Karpas-422 (cell line): Measurements from ENCODE around the gene FAM20A. TPM values are rescaled to one million over a fixed set of nuclear protein-coding genes. Genes with fewer than 3 reads are reported as not detected.

ENCODE experiments used
- DNase-seq: peaks from one replicate; pipeline ENCODE4 v3.0.0-alpha.2; 2015
- H2AFZ ChIP-seq: fragments of 200-600 bp; sonication (generic); 2 replicates; pipeline ENCODE4 v1.6.1; 2014; ENCODE audit warnings: antibody characterized with exemption, low read length, mixed read lengths
- H3K27ac ChIP-seq: fragments of 200-600 bp; sonication (generic); 2 replicates; pipeline ENCODE4 v1.5.1; 2014; ENCODE audit warnings: mild to moderate bottlenecking, low read length, moderate library complexity
- H3K27me3 ChIP-seq: fragments of 200-600 bp; sonication (generic); 2 replicates; pipeline ENCODE4 v1.6.1; 2014; ENCODE audit warnings: low read length, mixed read lengths
- H3K36me3 ChIP-seq: fragments of 200-600 bp; sonication (generic); 2 replicates; pipeline ENCODE4 v1.6.1; 2014; ENCODE audit warnings: low read length, mixed read lengths; ENCODE audit not compliant: insufficient read depth
- H3K4me1 ChIP-seq: fragments of 200-600 bp; sonication (generic); 2 replicates; pipeline ENCODE4 v1.6.1; 2014; ENCODE audit warnings: mild to moderate bottlenecking, low read length, mixed read lengths
- H3K4me2 ChIP-seq: fragments of 200-600 bp; sonication (generic); 2 replicates; pipeline ENCODE4 v1.6.1; 2014; ENCODE audit warnings: low read length, low read depth, mild to moderate bottlenecking; ENCODE audit not compliant: poor library complexity, severe bottlenecking
- H3K4me3 ChIP-seq: fragments of 200-600 bp; sonication (generic); 2 replicates; pipeline ENCODE4 v1.5.1; 2014; ENCODE audit warnings: mild to moderate bottlenecking, antibody characterized with exemption, low read length, mixed read lengths
- H3K79me2 ChIP-seq: fragments of 200-600 bp; sonication (generic); 2 replicates; pipeline ENCODE4 v1.6.1; 2014; ENCODE audit warnings: mild to moderate bottlenecking, low read length, mixed read lengths
- H3K9ac ChIP-seq: fragments of 200-600 bp; sonication (generic); 2 replicates; pipeline ENCODE4 v1.6.0; 2014; ENCODE audit warnings: low read length
- H3K9me2 ChIP-seq: fragments of 200-600 bp; sonication (generic), shearing (Covaris generic); replicated peaks from 2 replicates; pipeline ENCODE4 v1.6.0; 2014; ENCODE audit warnings: mild to moderate bottlenecking, low read length, moderate library complexity; ENCODE audit not compliant: insufficient read depth
- H3K9me3 ChIP-seq: fragments of 300-700, 200-600 bp; sonication (generic); 2 replicates; pipeline ENCODE4 v1.6.1; 2014; ENCODE audit warnings: low read length, mixed read lengths
- H4K20me1 ChIP-seq: fragments of 200-600 bp; sonication (generic); 2 replicates; pipeline ENCODE4 v1.6.1; 2014; ENCODE audit warnings: mild to moderate bottlenecking, antibody characterized with exemption, low read length, low read depth; ENCODE audit not compliant: insufficient read depth
- total RNA-seq: library from RNA; depleted of rRNA; stranded (reverse); fragments of >200 nt; shearing (Covaris generic); gene quantifications from 2 replicates; pipeline ENCODE4 v1.2.3, GENCODE V29; 2014; ENCODE audit warnings: low replicate concordance

The FAM20A gene
- total RNA-seq, 1 experiment from 2014 or later: not detected

DNA sequence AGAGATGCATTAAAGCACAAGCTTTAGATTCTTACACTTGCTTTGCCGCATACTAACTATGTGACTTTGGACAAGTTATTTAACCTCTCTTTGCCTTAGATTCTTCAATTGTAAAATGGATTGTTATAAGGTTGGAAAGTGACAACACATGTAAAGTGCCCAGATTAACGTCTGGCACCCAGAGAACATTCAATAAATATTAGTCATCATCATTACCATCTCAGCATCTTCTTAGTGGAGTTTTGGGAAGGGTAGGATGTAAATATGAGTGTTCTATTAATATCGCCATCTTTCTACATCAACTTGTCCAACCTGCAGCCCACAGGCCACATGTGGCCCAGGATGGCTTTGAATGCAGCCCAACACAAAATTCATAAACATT lies 27.4 kb upstream of the FAM20A start:
- Histone ChIP-seq H2AFZ (no peak overlapping the region), H4K20me1 (no peaks in the 10 kb centered on the region), H3K4me2 (no peak overlapping the region), H3K4me3 (no peak overlapping the region), H3K9me3 (no peaks in the 10 kb centered on the region), H3K27ac (no peak overlapping the region), H3K9me2 (no peaks in the 10 kb centered on the region), H3K27me3 (no peaks in the 10 kb centered on the region), H3K36me3 (no peaks in the 10 kb centered on the region), H3K9ac (no peak overlapping the region), H3K79me2 (no peaks in the 10 kb centered on the region), H3K4me1 (no peaks in the 10 kb centered on the region)
- DNase-seq: no peak

DNA sequence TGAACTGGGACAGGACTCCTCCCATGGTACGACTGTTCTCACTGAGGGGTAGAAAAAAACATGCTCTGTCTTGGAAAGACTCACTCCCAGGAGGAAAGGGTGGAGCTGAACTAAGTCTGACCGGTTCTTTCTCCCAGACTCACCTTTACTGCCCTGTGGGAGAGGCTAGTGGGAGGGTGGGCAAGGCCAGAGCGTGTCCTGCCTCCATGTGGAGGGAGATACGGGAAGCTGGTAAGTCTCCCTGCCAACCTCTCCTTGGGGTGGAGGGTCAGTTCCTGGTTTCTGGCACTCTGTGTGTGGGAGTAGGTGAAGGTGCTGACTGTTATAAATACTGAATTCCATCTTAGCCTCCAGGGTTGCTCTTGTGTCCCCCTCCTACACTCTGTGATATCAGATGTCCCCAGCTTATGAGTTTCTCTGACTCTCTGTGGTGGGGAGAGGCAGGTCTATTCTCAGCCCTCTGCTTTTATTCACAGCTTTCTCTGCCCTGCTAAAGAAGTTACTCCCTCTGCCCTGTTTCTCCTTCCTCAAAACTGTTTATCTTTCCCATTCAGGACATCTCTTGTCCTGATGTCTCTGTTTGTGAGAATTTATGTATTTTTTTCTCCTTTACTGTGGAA lies 26.9 kb upstream of the FAM20A start:
- Histone ChIP-seq H3K27me3 (no peaks in the 10 kb centered on the region), H3K79me2 (no peaks in the 10 kb centered on the region), H3K27ac (no peak overlapping the region), H3K9ac (no peak overlapping the region), H2AFZ (no peak overlapping the region), H3K4me3 (no peak overlapping the region), H3K4me1 (no peaks in the 10 kb centered on the region), H3K36me3 (no peaks in the 10 kb centered on the region), H3K4me2 (no peak overlapping the region), H3K9me3 (no peaks in the 10 kb centered on the region), H3K9me2 (no peaks in the 10 kb centered on the region), H4K20me1 (no peaks in the 10 kb centered on the region)
- DNase-seq: no peak

DNA sequence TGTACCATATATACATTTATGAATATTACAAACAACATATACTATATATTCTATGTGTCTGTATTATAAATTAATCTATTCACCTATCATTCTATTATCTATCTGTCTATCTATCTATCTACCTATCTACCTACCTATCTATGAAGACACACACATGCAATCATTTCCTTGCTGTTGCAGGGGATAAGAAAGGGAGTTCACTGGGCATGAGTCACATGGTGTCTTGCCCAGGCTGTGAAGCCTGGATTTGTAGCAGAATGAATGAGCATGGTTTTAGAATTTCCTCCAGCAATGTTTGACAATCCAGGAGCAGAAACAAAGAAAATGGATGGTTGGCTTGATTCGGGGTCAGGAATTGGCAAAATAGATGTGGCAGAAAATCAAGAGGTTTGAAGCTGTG lies 23.2 kb upstream of the FAM20A start:
- H3K4me3 ChIP-seq: no peak overlapping the region
- H3K79me2 ChIP-seq: no peaks in the 10 kb centered on the region
- H2AFZ ChIP-seq: no peak overlapping the region
- H4K20me1 ChIP-seq: no peaks in the 10 kb centered on the region
- H3K9me2 ChIP-seq: no peaks in the 10 kb centered on the region
- H3K4me2 ChIP-seq: no peak overlapping the region
- no peak overlapping the region for H3K9ac ChIP-seq
- no peak overlapping the region for H3K27ac ChIP-seq
- H3K4me1 ChIP-seq: peaks cover under 1% of the 10 kb centered on the region
- no peak for DNase-seq
- H3K9me3 ChIP-seq: no peaks in the 10 kb centered on the region
- H3K36me3 ChIP-seq: no peaks in the 10 kb centered on the region
- no peaks in the 10 kb centered on the region for H3K27me3 ChIP-seq

DNA sequence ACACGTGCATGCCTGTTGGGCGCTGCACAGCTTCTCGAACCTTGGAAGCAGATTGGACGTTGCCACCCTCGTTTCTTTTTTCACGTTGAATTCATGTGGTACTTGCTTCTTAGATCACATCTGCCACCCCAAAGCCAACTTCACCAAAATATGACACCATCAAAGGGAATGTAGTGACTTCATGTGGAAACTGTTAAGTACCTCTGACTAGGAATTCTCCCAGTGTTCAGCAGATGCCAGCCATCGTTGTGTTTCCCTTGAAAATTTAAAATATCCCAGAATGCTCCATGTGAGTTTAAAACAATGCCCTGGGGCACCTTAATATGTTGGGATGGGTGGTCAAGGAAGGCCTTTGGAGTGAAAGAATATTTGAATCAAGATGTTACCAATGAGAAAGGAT lies 22.6 kb upstream of the FAM20A start:
- Histone ChIP-seq H3K27me3 (no peaks in the 10 kb centered on the region), H3K79me2 (no peaks in the 10 kb centered on the region), H3K9ac (no peak overlapping the region), H3K9me2 (no peaks in the 10 kb centered on the region), H2AFZ (no peak overlapping the region), H4K20me1 (no peaks in the 10 kb centered on the region), H3K9me3 (no peaks in the 10 kb centered on the region), H3K36me3 (no peaks in the 10 kb centered on the region), H3K27ac (no peak overlapping the region), H3K4me1 (peaks cover 7% of the 10 kb centered on the region), H3K4me3 (no peak overlapping the region), H3K4me2 (no peak overlapping the region)
- DNase-seq: no peak

DNA sequence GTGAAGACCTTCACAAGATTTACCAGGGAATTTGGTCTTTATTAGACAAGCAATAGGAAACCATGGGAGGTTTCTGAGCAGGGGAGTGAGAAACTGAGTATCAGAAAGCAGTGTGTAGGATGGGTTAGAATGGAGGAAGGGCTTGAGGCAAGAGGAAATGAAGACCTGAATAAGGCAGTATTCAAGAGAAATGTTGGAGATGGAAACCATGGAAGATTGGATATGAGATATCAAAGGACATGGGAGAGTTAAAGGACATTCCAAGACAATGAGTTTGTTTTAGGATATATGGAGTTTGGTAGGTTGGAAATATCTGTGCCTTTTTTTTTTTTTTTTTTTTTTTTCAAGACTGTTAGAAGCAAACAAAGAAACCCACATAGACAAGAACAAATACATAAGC lies 21.3 kb upstream of the FAM20A start:
- H3K4me3 ChIP-seq: no peak overlapping the region
- no peak overlapping the region for H2AFZ ChIP-seq
- DNase-seq: no peak
- no peak overlapping the region for H3K9ac ChIP-seq
- no peaks in the 10 kb centered on the region for H3K79me2 ChIP-seq
- H3K27me3 ChIP-seq: no peaks in the 10 kb centered on the region
- H3K9me2 ChIP-seq: no peaks in the 10 kb centered on the region
- no peaks in the 10 kb centered on the region for H3K36me3 ChIP-seq
- no peak overlapping the region for H3K27ac ChIP-seq
- H3K4me2 ChIP-seq: no peak overlapping the region
- no peaks in the 10 kb centered on the region for H4K20me1 ChIP-seq
- H3K9me3 ChIP-seq: no peaks in the 10 kb centered on the region
- H3K4me1 ChIP-seq: peaks cover 9% of the 10 kb centered on the region

DNA sequence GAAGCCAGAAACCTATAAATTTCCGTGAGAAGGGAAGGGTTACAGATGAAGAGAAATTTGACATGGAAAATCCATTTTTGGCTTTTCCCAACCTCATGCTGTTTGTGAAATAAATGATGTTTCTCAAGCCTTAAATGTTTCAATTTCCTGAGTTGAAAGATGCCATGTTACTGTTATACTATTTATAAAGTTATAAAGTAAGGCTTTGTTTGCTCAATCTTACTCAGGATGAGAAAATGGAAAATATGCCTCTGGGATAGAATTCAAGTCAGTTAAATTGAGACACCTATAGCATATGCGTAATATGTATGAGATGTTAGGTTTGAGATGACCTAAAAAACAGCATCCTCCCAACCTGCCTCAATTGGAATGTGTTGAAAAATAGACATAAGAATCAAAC lies 19.9 kb upstream of the FAM20A start:
- Histone ChIP-seq H3K27me3 (no peaks in the 10 kb centered on the region), H3K9me3 (no peaks in the 10 kb centered on the region), H4K20me1 (no peaks in the 10 kb centered on the region), H3K27ac (no peak overlapping the region), H3K4me1 (peaks cover 9% of the 10 kb centered on the region), H2AFZ (no peak overlapping the region), H3K79me2 (no peaks in the 10 kb centered on the region), H3K9me2 (no peaks in the 10 kb centered on the region), H3K9ac (no peak overlapping the region), H3K4me3 (no peak overlapping the region), H3K36me3 (no peaks in the 10 kb centered on the region), H3K4me2 (no peak overlapping the region)
- DNase-seq: no peak

DNA sequence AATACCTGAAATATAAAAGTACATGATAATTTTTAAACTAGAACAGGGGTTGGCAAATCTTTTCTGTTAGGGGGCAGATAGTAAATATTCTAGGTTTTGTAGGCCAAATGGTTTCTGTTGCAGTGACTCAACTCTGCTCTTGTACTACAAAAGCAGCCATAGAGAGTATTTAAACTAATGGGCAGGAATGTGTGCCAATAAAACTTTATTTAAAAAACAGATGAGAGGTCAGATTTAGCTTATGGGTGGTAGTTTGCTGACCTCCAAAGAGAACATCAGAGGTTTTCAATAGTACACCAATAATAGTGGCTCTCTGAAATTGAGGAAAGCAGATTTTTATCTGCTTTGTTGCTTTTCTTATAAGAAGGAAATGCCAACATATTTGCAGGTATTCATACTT lies 15.2 kb upstream of the FAM20A start:
- Histone ChIP-seq H3K9me2 (no peaks in the 10 kb centered on the region), H3K27me3 (no peaks in the 10 kb centered on the region), H3K9ac (no peak overlapping the region), H3K4me2 (no peak overlapping the region), H3K4me3 (no peak overlapping the region), H3K4me1 (peaks cover 9% of the 10 kb centered on the region), H2AFZ (no peak overlapping the region), H3K79me2 (no peaks in the 10 kb centered on the region), H3K9me3 (no peaks in the 10 kb centered on the region), H3K36me3 (no peaks in the 10 kb centered on the region), H4K20me1 (no peaks in the 10 kb centered on the region), H3K27ac (no peak overlapping the region)
- DNase-seq: no peak

DNA sequence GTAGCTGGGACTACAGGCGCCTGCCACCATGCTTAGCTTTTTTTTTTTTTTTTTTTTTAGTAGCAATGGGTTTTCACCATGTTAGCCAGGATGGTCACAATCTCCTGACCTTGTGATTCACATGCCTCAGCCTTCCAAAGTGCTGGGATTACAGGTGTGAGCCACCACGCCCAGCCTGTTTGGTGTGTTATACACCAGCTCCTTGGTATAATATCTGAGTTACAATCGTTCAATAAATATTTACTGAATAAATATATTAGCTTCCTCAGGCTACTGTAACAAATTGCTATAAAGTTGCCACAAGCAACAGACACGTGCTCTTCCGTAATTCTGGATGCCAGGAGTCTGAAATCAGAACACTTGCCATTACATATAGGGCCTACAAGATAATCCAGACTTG lies 13.6 kb upstream of the FAM20A start:
- no peaks in the 10 kb centered on the region for H4K20me1 ChIP-seq
- no peaks in the 10 kb centered on the region for H3K9me2 ChIP-seq
- H3K4me1 ChIP-seq: peaks cover 9% of the 10 kb centered on the region
- no peaks in the 10 kb centered on the region for H3K79me2 ChIP-seq
- H3K27ac ChIP-seq: no peak overlapping the region
- DNase-seq: no peak
- no peaks in the 10 kb centered on the region for H3K36me3 ChIP-seq
- H2AFZ ChIP-seq: no peak overlapping the region
- no peak overlapping the region for H3K9ac ChIP-seq
- H3K4me2 ChIP-seq: no peak overlapping the region
- H3K27me3 ChIP-seq: no peaks in the 10 kb centered on the region
- no peak overlapping the region for H3K4me3 ChIP-seq
- no peaks in the 10 kb centered on the region; the same call in 1 of the 2 replicates for H3K9me3 ChIP-seq
